Transverse colon (tissue), 4 donors: Measurements from ENCODE around the gene POC1A.

Source experiments
- CTCF ChIP-seq, 5 experiments: fragments of 200-600 bp in 3 of 5; fragments of 450-650 bp in 2 of 5; sonication (generic) in 3 of 5; IDR thresholded peaks; 1 replicate in 2 of 5; 2 replicates in 3 of 5; pipeline ENCODE4 v1.5.1; 2016 to 2017; ENCODE audit warnings: antibody characterized with exemption in 5 of 5, inconsistent platforms in 3 of 5, mild to moderate bottlenecking in 2 of 5, moderate library complexity in 1 of 5
- POLR2AphosphoS5 ChIP-seq, 3 donors: sonication (generic); formaldehyde crosslinking; IDR thresholded peaks; one replicate each; pipeline ENCODE4 v1.6.1; 2016; ENCODE audit warnings: antibody characterized with exemption in 3 of 3

- TF ChIP-seq CTCF (IDR thresholded peaks at IDR 0.05) (no peak), POLR2AphosphoS5 (IDR thresholded peaks at IDR 0.05) (no peak)
Measured at GRCh38 chr3:52031896-52032295, 122.3 kb downstream of the POC1A start.
